Endometrial microvascular endothelial cells (primary cell): ENCODE measurements around the gene MEIOB. TPM values are rescaled to one million over a fixed set of nuclear protein-coding genes. Genes with fewer than 3 reads are reported as not detected.
"Not testable (repeated sequence)": the region's sequence is repeated elsewhere in the genome, so short reads cannot be mapped to it uniquely, and the experiment has no call there.

Experiments used
- in situ Hi-C: cut with HindIII; loops from 2 replicates; pipeline ENCODE4 v1.10.0; 2017; ENCODE audit warnings: low sequenced_read_pairs, low pct_unique_long_range_greater_than_20kb; ENCODE audit errors: inconsistent ontology term
- total RNA-seq: library from RNA; depleted of rRNA; stranded (reverse); fragments of >200 nt; gene quantifications from one replicate; pipeline ENCODE4 v1.2.3, GENCODE V29; 2015; ENCODE audit errors: inconsistent ontology term

MEIOB gene
- total RNA-seq, 1 donor from 2014 or later: not detected

DNA sequence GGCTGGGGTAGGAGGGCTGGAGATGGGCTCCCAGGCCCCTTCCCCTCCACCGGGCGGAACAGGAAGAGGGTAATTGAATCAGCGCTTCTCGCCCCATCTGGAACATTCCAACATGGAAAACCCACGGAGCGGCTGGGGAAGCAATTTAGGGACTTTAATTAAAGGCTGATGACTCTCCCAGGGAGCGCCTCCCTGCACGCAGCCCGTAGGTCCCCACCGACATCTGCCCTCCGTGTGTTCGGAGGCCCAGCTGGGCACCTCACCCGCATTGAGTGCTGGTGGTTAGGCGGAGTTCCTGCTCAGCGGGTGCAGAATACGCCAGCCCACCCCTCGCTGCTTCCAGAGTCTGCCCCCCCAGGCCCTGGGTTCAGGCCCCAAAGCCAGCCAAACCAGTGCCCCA lies 36.2 kb upstream of the MEIOB start:
- in situ Hi-C loops: no loop called here

- in situ Hi-C loops: no loop called here
Observed at GRCh38 chr16:1907226-1907860, 35.4 kb upstream of the MEIOB start.

GRCh38 chr16:1906846-1907165 lies 34.8 kb upstream of the MEIOB start:
- in situ Hi-C loops: no loop called here

DNA sequence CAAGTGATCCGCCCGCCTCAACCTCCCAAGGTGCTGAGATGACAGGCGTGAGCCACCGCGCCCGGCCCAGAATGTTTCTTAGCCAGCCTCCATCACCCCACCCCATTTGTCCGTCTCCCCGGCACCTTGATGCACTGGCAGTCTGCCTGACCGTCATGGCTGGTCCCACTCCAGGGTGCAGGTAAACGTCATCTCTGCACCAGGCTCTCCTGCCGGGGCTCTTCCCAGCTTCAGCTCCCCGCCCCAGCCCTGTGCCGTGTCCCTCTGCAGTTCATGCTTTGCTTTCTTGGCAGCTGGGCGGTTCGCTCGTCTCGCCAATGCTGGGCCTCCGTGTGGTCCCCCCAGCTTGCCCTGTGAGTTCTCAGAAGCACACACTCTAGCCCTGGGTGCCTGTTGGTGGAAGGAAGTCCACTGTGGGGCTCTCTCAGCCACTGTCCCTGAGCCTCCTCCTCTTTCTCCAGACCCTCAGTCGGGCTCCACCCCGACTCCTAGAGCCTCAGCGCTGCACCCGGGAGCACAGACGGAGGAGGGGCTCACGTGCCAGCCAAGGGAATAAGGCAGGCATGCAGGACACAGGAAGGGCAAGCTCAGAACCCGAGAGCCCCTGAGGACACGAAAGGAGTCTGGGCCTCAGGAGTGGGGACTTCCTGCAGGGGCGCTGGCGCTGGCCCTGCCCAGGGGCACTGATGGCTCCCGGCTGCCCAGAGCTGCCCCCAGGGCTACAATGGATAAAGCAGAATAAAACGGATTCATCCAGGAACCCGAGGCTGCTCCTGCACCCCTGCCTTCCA lies 34.3 kb upstream of the MEIOB start:
- in situ Hi-C loops: no loop called here

GRCh38 chr16:1903845-1904840 lies 32.2 kb upstream of the MEIOB start:
- in situ Hi-C loops: no loop called here

- in situ Hi-C loops: no loop called here
Observed at GRCh38 chr16:1903220-1903574, 31.2 kb upstream of the MEIOB start.

DNA sequence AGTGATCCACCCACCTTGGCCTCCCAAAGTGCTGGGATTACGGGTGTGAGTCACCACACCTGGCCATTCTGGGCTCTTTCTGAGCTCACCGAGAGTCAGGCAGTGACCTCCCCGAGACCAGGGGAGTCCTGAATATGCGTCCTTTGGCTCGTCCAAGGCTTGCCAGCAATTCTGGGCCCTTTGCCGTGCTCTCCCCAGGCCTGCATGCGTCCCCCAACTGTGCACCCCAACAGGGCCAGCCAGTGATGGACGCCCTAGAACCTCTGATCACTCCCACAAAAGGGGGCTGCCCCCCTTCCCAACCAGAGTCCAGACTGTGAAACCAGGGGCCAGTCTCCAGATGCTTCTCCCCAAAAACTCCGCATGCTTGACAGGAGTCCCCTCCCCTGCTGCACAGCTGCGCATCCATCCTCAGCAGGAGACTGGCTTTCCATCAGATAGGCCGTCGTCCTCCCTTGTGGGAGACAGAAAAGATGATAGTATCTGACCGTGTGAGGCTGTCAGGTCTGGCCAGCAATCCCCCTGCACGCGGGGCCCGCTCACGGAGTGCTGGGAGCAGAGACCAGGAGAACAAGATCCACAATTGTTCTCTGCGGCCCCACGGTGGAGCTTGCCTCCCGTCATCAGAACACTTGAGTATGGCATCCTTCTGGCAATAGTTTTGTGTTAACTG lies 30.7 kb upstream of the MEIOB start:
- in situ Hi-C loops: no loop called here

DNA sequence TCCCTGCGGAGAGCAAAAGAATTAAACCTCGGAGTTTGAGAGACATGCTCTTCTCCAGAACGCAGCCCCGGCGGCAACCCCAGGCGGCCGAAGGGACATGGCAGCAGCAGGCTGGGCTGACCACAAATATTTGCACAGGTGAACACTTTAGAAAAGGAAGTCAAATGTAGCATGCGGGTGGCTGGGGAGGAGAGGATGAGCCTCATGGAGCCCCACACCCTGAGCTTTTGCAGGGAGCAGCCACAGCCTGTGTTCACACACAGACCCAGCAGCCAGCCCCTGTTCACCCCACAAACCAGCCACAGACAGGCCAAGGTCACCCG lies 28.4 kb upstream of the MEIOB start:
- in situ Hi-C loops: no loop called here

GRCh38 chr16:1899641-1900451 lies 27.9 kb upstream of the MEIOB start:
- in situ Hi-C loops: no loop called here

GRCh38 chr16:1897692-1898091 lies 25.7 kb upstream of the MEIOB start:
- in situ Hi-C loops: not testable (repeated sequence)

GRCh38 chr16:1895949-1896675 lies 24.1 kb upstream of the MEIOB start:
- in situ Hi-C loops: no loop called here

- in situ Hi-C loops: no loop called here
Observed at GRCh38 chr16:1895068-1895467, 23.1 kb upstream of the MEIOB start.

- in situ Hi-C loops: no loop called here
Observed at GRCh38 chr16:1890708-1891050, 18.7 kb upstream of the MEIOB start.

- in situ Hi-C loops: no loop called here
Observed at GRCh38 chr16:1890024-1890707, 18.2 kb upstream of the MEIOB start.

DNA sequence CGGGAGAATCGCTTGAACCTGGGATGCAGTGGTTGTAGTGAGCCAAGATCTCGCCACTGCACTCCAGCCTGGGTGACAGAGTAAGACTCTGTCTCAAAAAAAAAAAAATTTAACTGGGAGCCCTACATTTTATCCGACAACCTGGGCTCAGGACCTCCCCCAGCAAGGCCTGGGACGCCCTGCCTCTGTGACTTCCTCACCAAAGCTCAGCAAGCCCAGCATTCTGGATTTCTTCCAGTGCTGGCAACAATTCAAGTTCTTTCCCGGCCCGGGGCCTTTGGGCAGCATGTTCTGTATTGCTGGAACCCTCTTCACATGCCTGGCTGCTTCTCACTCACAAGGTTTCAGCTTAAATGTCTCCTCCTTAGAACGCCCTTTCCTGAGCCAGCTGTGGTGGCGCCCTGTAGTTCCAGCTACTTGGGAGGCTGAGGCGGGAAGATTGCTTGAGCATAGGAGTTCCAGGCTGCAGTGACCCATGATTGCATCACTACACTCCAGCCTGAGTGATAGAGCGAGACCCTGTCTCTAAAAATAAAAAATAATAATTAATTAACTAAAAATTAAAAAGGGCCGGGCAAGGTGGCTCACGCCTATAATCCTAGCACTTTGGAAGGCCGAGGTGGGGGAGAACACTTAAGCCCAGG lies 15.9 kb upstream of the MEIOB start:
- in situ Hi-C loops: no loop called here

GRCh38 chr16:1884889-1885288 lies 12.9 kb upstream of the MEIOB start:
- in situ Hi-C loops: no loop called here

DNA sequence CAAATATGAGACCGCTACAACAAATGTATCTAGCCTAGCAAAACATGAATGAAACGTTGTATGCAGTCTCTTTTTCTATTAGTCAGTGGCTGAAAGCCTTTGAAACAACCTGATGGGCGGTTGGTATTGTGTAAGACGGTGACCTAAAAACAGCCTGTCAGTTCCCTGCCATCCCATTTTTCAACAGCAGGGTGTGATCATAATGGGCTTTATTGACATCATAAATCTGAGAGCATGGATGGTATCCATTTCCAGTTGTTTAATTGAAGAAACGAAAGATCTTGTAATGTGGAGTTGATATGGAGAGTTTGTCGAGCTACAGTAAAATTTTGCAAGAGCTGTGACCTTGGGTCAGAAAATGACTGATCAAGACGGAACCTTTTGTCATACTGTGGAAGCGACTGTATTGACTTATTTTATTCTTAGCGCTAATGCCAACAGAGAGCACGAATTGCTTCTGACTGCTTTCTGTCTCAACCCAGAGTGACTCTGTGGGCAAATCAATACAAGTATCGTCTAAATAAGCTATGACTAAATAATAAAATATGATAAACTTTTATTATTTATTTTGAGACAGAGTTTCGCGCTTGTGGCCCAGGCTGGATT lies 12.3 kb upstream of the MEIOB start:
- in situ Hi-C loops: no loop called here
